H1 (cell line): ENCODE results near the gene CRIP1. TPM values are rescaled to one million over a fixed set of nuclear protein-coding genes. Genes with fewer than 3 reads are reported as not detected.

Source experiments
- BRCA1 ChIP-seq: IDR thresholded peaks from 2 replicates; pipeline ENCODE4 v1.6.1; 2012; ENCODE audit warnings: low read depth, low read length, improper control_type of control experiment
- PHF8 ChIP-seq: fragments of 200-600 bp; sonication (generic); conservative IDR thresholded peaks from 2 replicates; pipeline ENCODE4 v1.7.1; 2012; ENCODE audit warnings: low read depth, mild to moderate bottlenecking, inconsistent platforms, low read length, moderate library complexity
- POLR2A ChIP-seq, 2 experiments: IDR thresholded peaks; 1 replicate in 1 of 2; 2 replicates in 1 of 2; pipeline ENCODE4 v1.6.1; 2011; ENCODE audit warnings: low read depth in 2 of 2, low read length in 2 of 2, mild to moderate bottlenecking in 2 of 2; ENCODE audit errors: control extremely low read depth in 1 of 2
- SIN3A ChIP-seq, 2 experiments: IDR thresholded peaks in 1 of 2; conservative IDR thresholded peaks in 1 of 2; 2 replicates each; pipeline ENCODE4 v1.6.1; 2011 to 2012; ENCODE audit warnings: low read length in 2 of 2, improper control_type of control experiment in 1 of 2, low read depth in 1 of 2, mild to moderate bottlenecking in 1 of 2
- SP4 ChIP-seq: IDR thresholded peaks from 2 replicates; pipeline ENCODE4 v1.6.1; 2012; ENCODE audit warnings: low read length, inconsistent platforms
- TAF1 ChIP-seq: IDR thresholded peaks from 2 replicates; pipeline ENCODE4 v1.6.1; 2011; ENCODE audit warnings: mild to moderate bottlenecking, low read depth, low read length
- polyA plus RNA-seq, 7 experiments: library from polyadenylated mRNA; depleted of rRNA in 3 of 7; stranded (reverse) in 5 of 7; unstranded in 2 of 7; fragments of >200 nt in 5 of 7; fragments of 200-250 nt in 2 of 7; gene quantifications; 1 replicate in 5 of 7; 2 replicates in 1 of 7; 4 replicates in 1 of 7; pipeline versions ENCODE4 v1.2.1 to v1.2.3, GENCODE V29; 2011 to 2013; ENCODE audit warnings: missing spikeins in 2 of 7, mixed read lengths in 2 of 7
- total RNA-seq: library from RNA; stranded (reverse); fragmentation: NEBNext Ultra II Directional; extraction: Animal tissue kit (Norgen Biotek cat#: 25700); gene quantifications from 2 replicates; pipeline ENCODE4 v1.2.1, GENCODE V29; 2021
- TF ChIP-seq, protein P1 (sequence below): IDR thresholded peaks from 2 replicates; pipeline ENCODE4 v1.6.1; 2011; ENCODE audit warnings: low read depth, mild to moderate bottlenecking, low read length; ENCODE audit not compliant: insufficient read depth

The CRIP1 gene
- total and polyA plus RNA-seq, 2 of the 8 experiments (the other 6 are each of a cell fraction or from before 2014, with no cell fraction given), result 1.2 to 2.2 TPM

GRCh38 chr14:105531894-105532623 lies 45.4 kb downstream of the CRIP1 start (continued):
- TF ChIP-seq, protein P1, sequence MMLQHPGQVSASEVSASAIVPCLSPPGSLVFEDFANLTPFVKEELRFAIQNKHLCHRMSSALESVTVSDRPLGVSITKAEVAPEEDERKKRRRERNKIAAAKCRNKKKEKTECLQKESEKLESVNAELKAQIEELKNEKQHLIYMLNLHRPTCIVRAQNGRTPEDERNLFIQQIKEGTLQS, result no peak
- TF ChIP-seq SP4, result no peak
- no peak for TF ChIP-seq BRCA1
- no peak for TF ChIP-seq POLR2A (IDR thresholded peaks at IDR 0.05; ENCODE audit: control extremely low read depth in 1 of 2, low read depth in 2 of 2, low read length in 2 of 2)
- no peak for TF ChIP-seq PHF8
- TF ChIP-seq TAF1, result no peak
- TF ChIP-seq SIN3A (conservative IDR thresholded peaks at IDR 0.05 in 1 of 2, IDR thresholded peaks at IDR 0.05 in 1 of 2; ENCODE audit: low read depth in 1 of 2, low read length in 2 of 2), result no peak
